Measurements from ENCODE around the gene SERTAD2.

DNA sequence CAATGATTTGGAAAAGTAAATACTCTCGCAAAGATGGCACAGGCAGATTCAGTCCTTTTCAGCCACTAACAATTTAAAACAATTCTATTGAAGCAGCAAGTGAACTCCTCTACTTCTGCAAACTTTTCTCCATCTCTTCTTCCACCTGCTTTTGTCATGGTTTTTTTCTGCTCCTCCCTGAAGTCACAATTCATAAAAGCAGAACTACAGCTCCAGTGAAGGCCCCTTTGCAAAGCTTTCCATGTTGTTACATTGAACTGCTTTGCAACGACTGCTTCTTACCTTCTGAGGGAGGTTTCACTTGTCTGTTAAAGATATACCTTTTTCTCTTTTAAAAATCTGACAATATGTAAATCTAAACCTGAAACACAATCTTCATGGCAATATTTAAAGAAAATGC is 3.7 kb upstream of the SERTAD2 start:
- TF ChIP-seq POLR2A (IDR thresholded peaks at IDR 0.05): no peak
- TF ChIP-seq, protein P1, sequence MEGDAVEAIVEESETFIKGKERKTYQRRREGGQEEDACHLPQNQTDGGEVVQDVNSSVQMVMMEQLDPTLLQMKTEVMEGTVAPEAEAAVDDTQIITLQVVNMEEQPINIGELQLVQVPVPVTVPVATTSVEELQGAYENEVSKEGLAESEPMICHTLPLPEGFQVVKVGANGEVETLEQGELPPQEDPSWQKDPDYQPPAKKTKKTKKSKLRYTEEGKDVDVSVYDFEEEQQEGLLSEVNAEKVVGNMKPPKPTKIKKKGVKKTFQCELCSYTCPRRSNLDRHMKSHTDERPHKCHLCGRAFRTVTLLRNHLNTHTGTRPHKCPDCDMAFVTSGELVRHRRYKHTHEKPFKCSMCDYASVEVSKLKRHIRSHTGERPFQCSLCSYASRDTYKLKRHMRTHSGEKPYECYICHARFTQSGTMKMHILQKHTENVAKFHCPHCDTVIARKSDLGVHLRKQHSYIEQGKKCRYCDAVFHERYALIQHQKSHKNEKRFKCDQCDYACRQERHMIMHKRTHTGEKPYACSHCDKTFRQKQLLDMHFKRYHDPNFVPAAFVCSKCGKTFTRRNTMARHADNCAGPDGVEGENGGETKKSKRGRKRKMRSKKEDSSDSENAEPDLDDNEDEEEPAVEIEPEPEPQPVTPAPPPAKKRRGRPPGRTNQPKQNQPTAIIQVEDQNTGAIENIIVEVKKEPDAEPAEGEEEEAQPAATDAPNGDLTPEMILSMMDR (IDR thresholded peaks at IDR 0.05): no peak
